GM21529 (cell line): ENCODE results near the gene PRKCE.

Experiments used
- ATAC-seq: cut with Tn5 transposase; IDR thresholded peaks from one replicate; pipeline ENCODE4 v1.9.1; 2021; ENCODE audit not compliant: unreplicated experiment

Gene PRKCE

GRCh38 chr2:45631319-45631718, 20.2 kb upstream of the PRKCE start:
- no peak for ATAC-seq

- ATAC-seq: no peak
These were observed 19.5 kb upstream of the PRKCE start for GRCh38 chr2:45631955-45632354.

GRCh38 chr2:45634223-45634622, 17.3 kb upstream of the PRKCE start:
- ATAC-seq: no peak

- ATAC-seq: no peak
These were observed 15.5 kb upstream of the PRKCE start for GRCh38 chr2:45636008-45636407.

- ATAC-seq: peak; percentile 81
These were observed 14.0 kb upstream of the PRKCE start for GRCh38 chr2:45637440-45637839.

GRCh38 chr2:45640576-45640975, 10.9 kb upstream of the PRKCE start:
- no peak for ATAC-seq

GRCh38 chr2:45643095-45643494, 8.4 kb upstream of the PRKCE start:
- ATAC-seq: no peak

GRCh38 chr2:45643543-45644542, 7.6 kb upstream of the PRKCE start:
- peak; percentile 85 for ATAC-seq

GRCh38 chr2:45646289-45646688, 5.2 kb upstream of the PRKCE start:
- no peak for ATAC-seq

GRCh38 chr2:45647356-45647755, 4.1 kb upstream of the PRKCE start:
- ATAC-seq: no peak

GRCh38 chr2:45647986-45648520, 3.4 kb upstream of the PRKCE start:
- ATAC-seq: no peak

GRCh38 chr2:45648636-45649035, 2.8 kb upstream of the PRKCE start:
- no peak for ATAC-seq

- ATAC-seq: no peak
These were observed 2.0 kb upstream of the PRKCE start for GRCh38 chr2:45649462-45649857.

- peak; percentile 35 for ATAC-seq
These were observed 1.3 kb upstream of the PRKCE start for GRCh38 chr2:45649858-45650811.

- ATAC-seq: peak; percentile 64
These were observed 542 bp upstream of the PRKCE start for GRCh38 chr2:45650851-45651414.

- no peak for ATAC-seq
These were observed 886 bp downstream of the PRKCE start for GRCh38 chr2:45652090-45653031.

- ATAC-seq: no peak
These were observed 1.8 kb downstream of the PRKCE start for GRCh38 chr2:45653122-45653913.

- no peak for ATAC-seq
These were observed 2.8 kb downstream of the PRKCE start for GRCh38 chr2:45654250-45654649.

GRCh38 chr2:45661828-45662227, 10.4 kb downstream of the PRKCE start:
- ATAC-seq: no peak
